EL (cell line): Measurements from ENCODE around the gene THADA.

Source experiments
- DNase-seq: peaks from one replicate; pipeline ENCODE4 v3.0.0-alpha.2; 2016

The THADA gene

GRCh38 chr2:43218702-43219382 is 377.0 kb downstream of the THADA start:
- DNase-seq, result peak; percentile 24

- peak; percentile 12 for DNase-seq
Measured at GRCh38 chr2:43218155-43218701, 377.6 kb downstream of the THADA start.

- no peak for DNase-seq
Measured at GRCh38 chr2:43217228-43218154, 378.3 kb downstream of the THADA start.

GRCh38 chr2:43216629-43217028 is 379.2 kb downstream of the THADA start:
- no peak for DNase-seq

- DNase-seq, result no peak
Measured at GRCh38 chr2:43215673-43216255, 380.1 kb downstream of the THADA start.

- DNase-seq, result no peak
Measured at GRCh38 chr2:43214253-43214652, 381.6 kb downstream of the THADA start.

- no peak for DNase-seq
Measured at GRCh38 chr2:43212931-43213330, 382.9 kb downstream of the THADA start.

GRCh38 chr2:43212216-43212835 is 383.5 kb downstream of the THADA start:
- DNase-seq, result no peak

- peak; percentile 29 for DNase-seq
Measured at GRCh38 chr2:43210467-43211303, 385.2 kb downstream of the THADA start.

GRCh38 chr2:43210125-43210466 is 385.7 kb downstream of the THADA start:
- DNase-seq, result no peak

GRCh38 chr2:43209204-43209717 is 386.6 kb downstream of the THADA start:
- no peak for DNase-seq

GRCh38 chr2:43207553-43208300 is 388.1 kb downstream of the THADA start:
- no peak for DNase-seq

GRCh38 chr2:43206602-43207001 is 389.2 kb downstream of the THADA start:
- no peak for DNase-seq

- DNase-seq, result no peak
Measured at GRCh38 chr2:43203373-43203772, 392.5 kb downstream of the THADA start.

GRCh38 chr2:43202289-43202688 is 393.5 kb downstream of the THADA start:
- no peak for DNase-seq

GRCh38 chr2:43201497-43201896 is 394.3 kb downstream of the THADA start:
- no peak for DNase-seq

- DNase-seq, result no peak
Measured at GRCh38 chr2:43201016-43201415, 394.8 kb downstream of the THADA start.

GRCh38 chr2:43199492-43200488 is 396.0 kb downstream of the THADA start:
- DNase-seq, result no peak

- no peak for DNase-seq
Measured at GRCh38 chr2:43198263-43198662, 397.6 kb downstream of the THADA start.

GRCh38 chr2:43197588-43197896 is 398.3 kb downstream of the THADA start:
- no peak for DNase-seq
